GM23338 (cell line): Measurements from ENCODE around the gene SMC4. TPM values are rescaled to one million over a fixed set of nuclear protein-coding genes. Genes with fewer than 3 reads are reported as not detected.

Source experiments
- ATAC-seq: fragments of 200-7000 bp; cut with Tn5 transposase; 3 replicates; pipeline ENCODE4 v1.9.1; 2020
- DNase-seq: peaks from one replicate; pipeline ENCODE4 v3.0.0-alpha.2; 2015; ENCODE audit warnings: low spot score
- H2AFZ ChIP-seq: fragments of 200-600 bp; sonication (generic); 2 replicates; pipeline ENCODE4 v1.8.0; 2016; ENCODE audit warnings: antibody characterized with exemption, mild to moderate bottlenecking, moderate library complexity
- H3F3A ChIP-seq: fragments of 200-600 bp; sonication (generic); replicated peaks from 2 replicates; pipeline ENCODE4 v1.8.0; 2017; ENCODE audit warnings: antibody characterized with exemption, mixed run types, low read depth
- H3K27ac ChIP-seq: fragments of 200-600 bp; sonication (generic); 2 replicates; pipeline ENCODE4 v1.6.1; 2016; ENCODE audit warnings: low read depth
- H3K27me3 ChIP-seq: fragments of 200-600 bp; sonication (generic); 2 replicates; pipeline ENCODE4 v1.8.0; 2016; ENCODE audit warnings: mild to moderate bottlenecking, mixed run types, moderate library complexity; ENCODE audit not compliant: insufficient read depth
- H3K36me3 ChIP-seq: fragments of 200-600 bp; sonication (generic); 2 replicates; pipeline ENCODE4 v1.8.0; 2016; ENCODE audit warnings: mild to moderate bottlenecking; ENCODE audit not compliant: insufficient read depth
- H3K4me1 ChIP-seq: fragments of 200-600 bp; sonication (generic); 2 replicates; pipeline ENCODE4 v1.8.0; 2016; ENCODE audit warnings: mild to moderate bottlenecking, moderate library complexity; ENCODE audit not compliant: insufficient read depth
- H3K4me2 ChIP-seq: fragments of 200-600 bp; sonication (generic); 2 replicates; pipeline ENCODE4 v1.7.1; 2017; ENCODE audit warnings: mixed run types
- H3K4me3 ChIP-seq: fragments of 200-600 bp; sonication (generic); 2 replicates; pipeline ENCODE4 v1.6.1; 2016; ENCODE audit warnings: mixed run types
- H3K79me2 ChIP-seq: fragments of 200-600 bp; sonication (generic); replicated peaks from 2 replicates; pipeline ENCODE4 v1.8.0; 2017; ENCODE audit warnings: mild to moderate bottlenecking; ENCODE audit not compliant: insufficient read depth
- H3K9me2 ChIP-seq: fragments of 200-600 bp; sonication (generic); 2 replicates; pipeline ENCODE4 v1.8.0; 2017; ENCODE audit not compliant: insufficient read depth
- H4K20me1 ChIP-seq: fragments of 200-600 bp; sonication (generic); replicated peaks from 2 replicates; pipeline ENCODE4 v1.8.0; 2017; ENCODE audit warnings: mild to moderate bottlenecking; ENCODE audit not compliant: insufficient read depth
- H3K27ac Mint-ChIP-seq: 2 replicates; pipeline ENCODE4 v1.8.0; 2020; ENCODE audit warnings: inconsistent platforms, mild to moderate bottlenecking, moderate library complexity, mixed read lengths
- H3K27me3 Mint-ChIP-seq: 3 replicates; pipeline ENCODE4 v1.8.0; 2022; ENCODE audit warnings: low read depth, mild to moderate bottlenecking, moderate library complexity, mixed read lengths, inconsistent platforms; ENCODE audit not compliant: insufficient read depth, poor library complexity
- H3K36me3 Mint-ChIP-seq: 3 replicates; pipeline ENCODE4 v1.8.0; 2021; ENCODE audit warnings: low read depth, mild to moderate bottlenecking, inconsistent platforms, moderate library complexity, mixed read lengths
- H3K4me1 Mint-ChIP-seq: 3 replicates; pipeline ENCODE4 v1.8.0; 2020; ENCODE audit warnings: mild to moderate bottlenecking, inconsistent platforms, mixed read lengths
- H3K4me3 Mint-ChIP-seq: 3 replicates; pipeline ENCODE4 v1.8.0; 2021; ENCODE audit warnings: moderate library complexity, mild to moderate bottlenecking, inconsistent platforms, mixed read lengths
- H3K9me3 Mint-ChIP-seq: 3 replicates; pipeline ENCODE4 v1.8.0; 2020; ENCODE audit warnings: moderate library complexity, mild to moderate bottlenecking, inconsistent platforms, mixed read lengths
- CREB1 ChIP-seq: fragments of 250-450 bp; sonication (Bioruptor Pico); IDR thresholded peaks from 2 replicates; pipeline ENCODE4 v1.5.0; 2020; ENCODE audit warnings: low read depth, mild to moderate bottlenecking, moderate library complexity
- EZH2 ChIP-seq: fragments of 200-600 bp; sonication (generic); IDR thresholded peaks from one replicate; pipeline ENCODE4 v1.8.0; 2017; ENCODE audit warnings: antibody characterized with exemption, mild to moderate bottlenecking, low read depth; ENCODE audit not compliant: unreplicated experiment
- EZH2phosphoT487 ChIP-seq: fragments of 200-600 bp; sonication (generic); IDR thresholded peaks from one replicate; pipeline ENCODE4 v1.8.1; 2018; ENCODE audit warnings: antibody characterized with exemption; ENCODE audit not compliant: unreplicated experiment
- JUNB ChIP-seq: IDR thresholded peaks from one replicate; pipeline ENCODE4 v1.6.1; 2016; ENCODE audit warnings: antibody characterized with exemption; ENCODE audit not compliant: unreplicated experiment
- POLR2AphosphoS5 ChIP-seq: IDR thresholded peaks from 2 replicates; pipeline ENCODE4 v1.6.1; 2016; ENCODE audit warnings: antibody characterized with exemption, low read depth
- STAT1 ChIP-seq: IDR thresholded peaks from one replicate; pipeline ENCODE4 v1.6.1; 2016; ENCODE audit warnings: antibody characterized with exemption; ENCODE audit not compliant: unreplicated experiment
- ZNF331 ChIP-seq: fragments of 250-450 bp; sonication (Bioruptor Pico); IDR thresholded peaks from 2 replicates; pipeline ENCODE4 v1.5.0; 2020; ENCODE audit warnings: low read depth, mild to moderate bottlenecking, moderate library complexity
- polyA plus RNA-seq: library from polyadenylated mRNA; unstranded; fragments of >200 nt; fragmentation: Nextera tagmentation; extraction: Ambion mirVana; gene quantifications from 2 replicates; pipeline ENCODE4 v1.2.1, GENCODE V29; 2016
- total RNA-seq: library from RNA; depleted of rRNA; stranded (reverse); fragments of >200 nt; shearing (Covaris generic); gene quantifications from 2 replicates; pipeline ENCODE4 v1.2.3, GENCODE V29; 2014
- TF ChIP-seq, protein P1 (sequence below): IDR thresholded peaks from 2 replicates; pipeline ENCODE4 v1.6.1; 2016; ENCODE audit warnings: antibody characterized with exemption
- TF ChIP-seq, protein P2 (sequence below): IDR thresholded peaks from one replicate; pipeline ENCODE4 v1.6.1; 2018; ENCODE audit warnings: antibody characterized with exemption; ENCODE audit not compliant: unreplicated experiment
- TF ChIP-seq, protein P3 (sequence below), 2 experiments: fragments of 200-600 bp in 1 of 2; sonication (generic) in 1 of 2; conservative IDR thresholded peaks; 2 replicates each; pipeline versions ENCODE4 v1.5.1 to v1.6.1; 2016 to 2017; ENCODE audit warnings: antibody characterized with exemption in 2 of 2, low read depth in 2 of 2, mild to moderate bottlenecking in 2 of 2, moderate library complexity in 1 of 2
- TF ChIP-seq, protein P4 (sequence below): fragments of 250-450 bp; sonication (Bioruptor Pico); IDR thresholded peaks from 2 replicates; pipeline ENCODE4 v1.5.0; 2020; ENCODE audit warnings: mild to moderate bottlenecking, moderate library complexity

The SMC4 gene
- total and polyA plus RNA-seq, 2 experiments from 2014 or later: 167 to 412 TPM

DNA sequence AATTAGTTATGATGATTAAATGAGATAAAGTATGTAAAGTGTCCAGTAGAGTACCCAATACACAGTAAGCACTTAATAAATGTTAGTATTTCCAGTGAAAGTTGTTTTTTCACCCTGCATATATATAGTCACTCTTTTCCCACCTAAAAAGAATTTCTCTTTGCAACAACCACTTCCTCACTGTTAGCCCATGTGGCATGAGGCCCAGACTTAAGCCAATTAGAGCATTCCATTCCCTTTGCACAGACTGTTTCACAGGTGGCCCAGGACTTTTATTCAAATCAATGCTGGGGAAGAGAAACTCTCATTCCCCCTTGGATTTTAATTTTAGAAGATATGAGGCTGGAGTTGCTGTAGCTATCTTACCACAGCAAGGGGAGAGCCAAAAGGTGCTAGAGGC lies 4.2 kb upstream of the SMC4 start:
- H3K27me3 ChIP-seq: no peaks in the 10 kb centered on the region
- no peak overlapping the region for H2AFZ ChIP-seq
- no peak overlapping the region for H3K27ac ChIP-seq
- no peak overlapping the region for H3K4me3 ChIP-seq
- no peak for DNase-seq
- ATAC-seq: no peak
- TF ChIP-seq EZH2phosphoT487: no peak
- no peak for TF ChIP-seq EZH2
- TF ChIP-seq STAT1: no peak
- no peak for TF ChIP-seq JUNB
- TF ChIP-seq, protein P1, sequence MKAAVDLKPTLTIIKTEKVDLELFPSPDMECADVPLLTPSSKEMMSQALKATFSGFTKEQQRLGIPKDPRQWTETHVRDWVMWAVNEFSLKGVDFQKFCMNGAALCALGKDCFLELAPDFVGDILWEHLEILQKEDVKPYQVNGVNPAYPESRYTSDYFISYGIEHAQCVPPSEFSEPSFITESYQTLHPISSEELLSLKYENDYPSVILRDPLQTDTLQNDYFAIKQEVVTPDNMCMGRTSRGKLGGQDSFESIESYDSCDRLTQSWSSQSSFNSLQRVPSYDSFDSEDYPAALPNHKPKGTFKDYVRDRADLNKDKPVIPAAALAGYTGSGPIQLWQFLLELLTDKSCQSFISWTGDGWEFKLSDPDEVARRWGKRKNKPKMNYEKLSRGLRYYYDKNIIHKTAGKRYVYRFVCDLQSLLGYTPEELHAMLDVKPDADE: no peak
- TF ChIP-seq, protein P2, sequence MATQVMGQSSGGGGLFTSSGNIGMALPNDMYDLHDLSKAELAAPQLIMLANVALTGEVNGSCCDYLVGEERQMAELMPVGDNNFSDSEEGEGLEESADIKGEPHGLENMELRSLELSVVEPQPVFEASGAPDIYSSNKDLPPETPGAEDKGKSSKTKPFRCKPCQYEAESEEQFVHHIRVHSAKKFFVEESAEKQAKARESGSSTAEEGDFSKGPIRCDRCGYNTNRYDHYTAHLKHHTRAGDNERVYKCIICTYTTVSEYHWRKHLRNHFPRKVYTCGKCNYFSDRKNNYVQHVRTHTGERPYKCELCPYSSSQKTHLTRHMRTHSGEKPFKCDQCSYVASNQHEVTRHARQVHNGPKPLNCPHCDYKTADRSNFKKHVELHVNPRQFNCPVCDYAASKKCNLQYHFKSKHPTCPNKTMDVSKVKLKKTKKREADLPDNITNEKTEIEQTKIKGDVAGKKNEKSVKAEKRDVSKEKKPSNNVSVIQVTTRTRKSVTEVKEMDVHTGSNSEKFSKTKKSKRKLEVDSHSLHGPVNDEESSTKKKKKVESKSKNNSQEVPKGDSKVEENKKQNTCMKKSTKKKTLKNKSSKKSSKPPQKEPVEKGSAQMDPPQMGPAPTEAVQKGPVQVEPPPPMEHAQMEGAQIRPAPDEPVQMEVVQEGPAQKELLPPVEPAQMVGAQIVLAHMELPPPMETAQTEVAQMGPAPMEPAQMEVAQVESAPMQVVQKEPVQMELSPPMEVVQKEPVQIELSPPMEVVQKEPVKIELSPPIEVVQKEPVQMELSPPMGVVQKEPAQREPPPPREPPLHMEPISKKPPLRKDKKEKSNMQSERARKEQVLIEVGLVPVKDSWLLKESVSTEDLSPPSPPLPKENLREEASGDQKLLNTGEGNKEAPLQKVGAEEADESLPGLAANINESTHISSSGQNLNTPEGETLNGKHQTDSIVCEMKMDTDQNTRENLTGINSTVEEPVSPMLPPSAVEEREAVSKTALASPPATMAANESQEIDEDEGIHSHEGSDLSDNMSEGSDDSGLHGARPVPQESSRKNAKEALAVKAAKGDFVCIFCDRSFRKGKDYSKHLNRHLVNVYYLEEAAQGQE: no peak
- TF ChIP-seq, protein P3, sequence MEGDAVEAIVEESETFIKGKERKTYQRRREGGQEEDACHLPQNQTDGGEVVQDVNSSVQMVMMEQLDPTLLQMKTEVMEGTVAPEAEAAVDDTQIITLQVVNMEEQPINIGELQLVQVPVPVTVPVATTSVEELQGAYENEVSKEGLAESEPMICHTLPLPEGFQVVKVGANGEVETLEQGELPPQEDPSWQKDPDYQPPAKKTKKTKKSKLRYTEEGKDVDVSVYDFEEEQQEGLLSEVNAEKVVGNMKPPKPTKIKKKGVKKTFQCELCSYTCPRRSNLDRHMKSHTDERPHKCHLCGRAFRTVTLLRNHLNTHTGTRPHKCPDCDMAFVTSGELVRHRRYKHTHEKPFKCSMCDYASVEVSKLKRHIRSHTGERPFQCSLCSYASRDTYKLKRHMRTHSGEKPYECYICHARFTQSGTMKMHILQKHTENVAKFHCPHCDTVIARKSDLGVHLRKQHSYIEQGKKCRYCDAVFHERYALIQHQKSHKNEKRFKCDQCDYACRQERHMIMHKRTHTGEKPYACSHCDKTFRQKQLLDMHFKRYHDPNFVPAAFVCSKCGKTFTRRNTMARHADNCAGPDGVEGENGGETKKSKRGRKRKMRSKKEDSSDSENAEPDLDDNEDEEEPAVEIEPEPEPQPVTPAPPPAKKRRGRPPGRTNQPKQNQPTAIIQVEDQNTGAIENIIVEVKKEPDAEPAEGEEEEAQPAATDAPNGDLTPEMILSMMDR (conservative IDR thresholded peaks at IDR 0.05; ENCODE audit: low read depth in 2 of 2): no peak
- TF ChIP-seq ZNF331 (CRISPR knock-in tag): no peak
- TF ChIP-seq POLR2AphosphoS5: no peak
- TF ChIP-seq, protein P4, sequence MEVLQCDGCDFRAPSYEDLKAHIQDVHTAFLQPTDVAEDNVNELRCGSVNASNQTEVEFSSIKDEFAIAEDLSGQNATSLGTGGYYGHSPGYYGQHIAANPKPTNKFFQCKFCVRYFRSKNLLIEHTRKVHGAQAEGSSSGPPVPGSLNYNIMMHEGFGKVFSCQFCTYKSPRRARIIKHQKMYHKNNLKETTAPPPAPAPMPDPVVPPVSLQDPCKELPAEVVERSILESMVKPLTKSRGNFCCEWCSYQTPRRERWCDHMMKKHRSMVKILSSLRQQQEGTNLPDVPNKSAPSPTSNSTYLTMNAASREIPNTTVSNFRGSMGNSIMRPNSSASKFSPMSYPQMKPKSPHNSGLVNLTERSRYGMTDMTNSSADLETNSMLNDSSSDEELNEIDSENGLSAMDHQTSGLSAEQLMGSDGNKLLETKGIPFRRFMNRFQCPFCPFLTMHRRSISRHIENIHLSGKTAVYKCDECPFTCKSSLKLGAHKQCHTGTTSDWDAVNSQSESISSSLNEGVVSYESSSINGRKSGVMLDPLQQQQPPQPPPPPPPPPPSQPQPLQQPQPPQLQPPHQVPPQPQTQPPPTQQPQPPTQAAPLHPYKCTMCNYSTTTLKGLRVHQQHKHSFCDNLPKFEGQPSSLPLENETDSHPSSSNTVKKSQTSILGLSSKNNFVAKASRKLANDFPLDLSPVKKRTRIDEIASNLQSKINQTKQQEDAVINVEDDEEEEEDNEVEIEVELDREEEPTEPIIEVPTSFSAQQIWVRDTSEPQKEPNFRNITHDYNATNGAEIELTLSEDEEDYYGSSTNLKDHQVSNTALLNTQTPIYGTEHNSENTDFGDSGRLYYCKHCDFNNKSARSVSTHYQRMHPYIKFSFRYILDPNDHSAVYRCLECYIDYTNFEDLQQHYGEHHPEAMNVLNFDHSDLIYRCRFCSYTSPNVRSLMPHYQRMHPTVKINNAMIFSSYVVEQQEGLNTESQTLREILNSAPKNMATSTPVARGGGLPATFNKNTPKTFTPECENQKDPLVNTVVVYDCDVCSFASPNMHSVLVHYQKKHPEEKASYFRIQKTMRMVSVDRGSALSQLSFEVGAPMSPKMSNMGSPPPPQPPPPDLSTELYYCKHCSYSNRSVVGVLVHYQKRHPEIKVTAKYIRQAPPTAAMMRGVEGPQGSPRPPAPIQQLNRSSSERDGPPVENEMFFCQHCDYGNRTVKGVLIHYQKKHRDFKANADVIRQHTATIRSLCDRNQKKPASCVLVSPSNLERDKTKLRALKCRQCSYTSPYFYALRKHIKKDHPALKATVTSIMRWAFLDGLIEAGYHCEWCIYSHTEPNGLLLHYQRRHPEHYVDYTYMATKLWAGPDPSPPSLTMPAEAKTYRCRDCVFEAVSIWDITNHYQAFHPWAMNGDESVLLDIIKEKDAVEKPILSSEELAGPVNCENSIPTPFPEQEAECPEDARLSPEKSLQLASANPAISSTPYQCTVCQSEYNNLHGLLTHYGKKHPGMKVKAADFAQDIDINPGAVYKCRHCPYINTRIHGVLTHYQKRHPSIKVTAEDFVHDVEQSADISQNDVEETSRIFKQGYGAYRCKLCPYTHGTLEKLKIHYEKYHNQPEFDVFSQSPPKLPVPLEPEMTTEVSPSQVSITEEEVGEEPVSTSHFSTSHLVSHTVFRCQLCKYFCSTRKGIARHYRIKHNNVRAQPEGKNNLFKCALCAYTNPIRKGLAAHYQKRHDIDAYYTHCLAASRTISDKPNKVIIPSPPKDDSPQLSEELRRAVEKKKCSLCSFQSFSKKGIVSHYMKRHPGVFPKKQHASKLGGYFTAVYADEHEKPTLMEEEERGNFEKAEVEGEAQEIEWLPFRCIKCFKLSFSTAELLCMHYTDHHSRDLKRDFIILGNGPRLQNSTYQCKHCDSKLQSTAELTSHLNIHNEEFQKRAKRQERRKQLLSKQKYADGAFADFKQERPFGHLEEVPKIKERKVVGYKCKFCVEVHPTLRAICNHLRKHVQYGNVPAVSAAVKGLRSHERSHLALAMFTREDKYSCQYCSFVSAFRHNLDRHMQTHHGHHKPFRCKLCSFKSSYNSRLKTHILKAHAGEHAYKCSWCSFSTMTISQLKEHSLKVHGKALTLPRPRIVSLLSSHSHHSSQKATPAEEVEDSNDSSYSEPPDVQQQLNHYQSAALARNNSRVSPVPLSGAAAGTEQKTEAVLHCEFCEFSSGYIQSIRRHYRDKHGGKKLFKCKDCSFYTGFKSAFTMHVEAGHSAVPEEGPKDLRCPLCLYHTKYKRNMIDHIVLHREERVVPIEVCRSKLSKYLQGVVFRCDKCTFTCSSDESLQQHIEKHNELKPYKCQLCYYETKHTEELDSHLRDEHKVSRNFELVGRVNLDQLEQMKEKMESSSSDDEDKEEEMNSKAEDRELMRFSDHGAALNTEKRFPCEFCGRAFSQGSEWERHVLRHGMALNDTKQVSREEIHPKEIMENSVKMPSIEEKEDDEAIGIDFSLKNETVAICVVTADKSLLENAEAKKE (CRISPR knock-in tag): no peak
- no peak for TF ChIP-seq CREB1
- Mint-ChIP-seq H3K4me1 (no peaks in the 10 kb centered on the region), H3K9me3 (peaks cover 4% of the 10 kb centered on the region; the same call in 1 of the 3 replicates), H3K36me3 (peaks cover 7% of the 10 kb centered on the region; the same call in 2 of the 3 replicates), H3K27ac (no peak overlapping the region), H3K27me3 (peaks cover 14% of the 10 kb centered on the region), H3K4me3 (no peak overlapping the region)
- H3K36me3 ChIP-seq: no peaks in the 10 kb centered on the region
- peaks cover 39% of the 10 kb centered on the region for H3K79me2 ChIP-seq
- H3K4me1 ChIP-seq: no peaks in the 10 kb centered on the region
- H3K4me2 ChIP-seq: no peak overlapping the region
- no peaks in the 10 kb centered on the region for H3F3A ChIP-seq
- H3K9me2 ChIP-seq: no peaks in the 10 kb centered on the region
- no peaks in the 10 kb centered on the region; the same call in 1 of the 2 replicates for H4K20me1 ChIP-seq
